ENCODE results near the gene C5AR1. TPM values are rescaled to one million over a fixed set of nuclear protein-coding genes. Genes with fewer than 3 reads are reported as not detected.
A peak's percentile ranks its signal among the peaks of the same experiment; 100 is the strongest.

Gene C5AR1
- total RNA-seq, 2 experiments from 2014 or later, result 4.4 to 5.8 TPM

DNA sequence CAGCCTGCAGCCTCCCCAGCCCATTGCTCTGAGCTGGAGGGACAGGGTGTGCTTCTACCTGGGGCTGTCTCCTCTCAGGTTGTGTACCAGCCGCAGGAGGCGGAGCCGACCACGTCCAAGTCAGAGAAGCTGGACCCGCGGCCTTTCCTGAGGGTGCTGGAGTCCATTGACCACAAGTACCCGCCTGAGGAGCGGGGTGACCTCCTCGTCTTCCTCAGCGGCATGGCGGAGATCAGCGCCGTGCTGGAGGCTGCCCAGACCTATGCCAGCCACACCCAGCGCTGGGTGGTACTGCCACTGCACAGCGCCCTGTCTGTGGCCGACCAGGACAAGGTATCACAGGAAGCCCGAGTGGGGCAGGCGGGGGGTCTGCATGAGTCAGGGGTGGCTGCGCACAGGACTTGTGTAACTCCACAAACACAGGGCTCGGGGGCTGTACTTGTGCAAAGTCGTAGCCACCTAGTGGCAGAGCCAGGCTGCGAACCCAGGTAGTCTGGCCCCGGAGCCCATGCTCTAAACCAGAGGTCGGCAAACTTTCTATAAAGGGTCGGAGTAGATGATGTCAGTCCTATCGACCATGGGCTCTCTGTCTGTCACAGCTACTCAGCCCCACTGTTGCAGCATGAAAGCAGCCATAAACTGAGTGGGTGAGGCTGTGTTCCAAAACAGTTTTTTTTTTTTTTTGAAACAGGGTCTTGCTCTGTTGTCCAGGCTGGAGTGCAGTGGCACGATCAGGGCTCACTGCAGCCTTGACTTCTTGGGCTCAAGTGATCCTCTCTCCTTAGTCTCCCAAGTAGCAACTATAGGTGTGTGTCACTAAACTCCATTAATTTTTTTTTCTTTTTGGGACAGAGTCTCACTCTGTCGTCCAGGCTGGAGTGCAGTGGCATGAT, 48.4 kb downstream of the C5AR1 start:
- Histone ChIP-seq H3K36me3 (ENCODE audit: insufficient read depth, low read length) (peaks cover 88% of the 10 kb centered on the region), H3K27me3 (ENCODE audit: control insufficient read depth in 1 of 2, insufficient read depth in 2 of 2, low read length in 2 of 2) (no peaks in the 10 kb centered on the region), H3K9me3 (ENCODE audit: control insufficient read depth in 1 of 2, insufficient read depth in 1 of 2, low read length in 2 of 2) (no peaks in the 10 kb centered on the region), H3K4me3 (ENCODE audit: low read length) (no peak overlapping the region), H3K27ac (ENCODE audit: low read depth in 1 of 2, low read length in 2 of 2) (no peak overlapping the region), H3K4me1 (ENCODE audit: insufficient read depth, low read length) (peaks cover 5% of the 10 kb centered on the region)
- H3K27me3 Mint-ChIP-seq, result no peaks in the 10 kb centered on the region
- intact Hi-C loops (cut with DNase I, micrococcal nuclease), result no loop called here
- no peak overlapping the region for H3K4me3 Mint-ChIP-seq
- TF ChIP-seq, protein P1, sequence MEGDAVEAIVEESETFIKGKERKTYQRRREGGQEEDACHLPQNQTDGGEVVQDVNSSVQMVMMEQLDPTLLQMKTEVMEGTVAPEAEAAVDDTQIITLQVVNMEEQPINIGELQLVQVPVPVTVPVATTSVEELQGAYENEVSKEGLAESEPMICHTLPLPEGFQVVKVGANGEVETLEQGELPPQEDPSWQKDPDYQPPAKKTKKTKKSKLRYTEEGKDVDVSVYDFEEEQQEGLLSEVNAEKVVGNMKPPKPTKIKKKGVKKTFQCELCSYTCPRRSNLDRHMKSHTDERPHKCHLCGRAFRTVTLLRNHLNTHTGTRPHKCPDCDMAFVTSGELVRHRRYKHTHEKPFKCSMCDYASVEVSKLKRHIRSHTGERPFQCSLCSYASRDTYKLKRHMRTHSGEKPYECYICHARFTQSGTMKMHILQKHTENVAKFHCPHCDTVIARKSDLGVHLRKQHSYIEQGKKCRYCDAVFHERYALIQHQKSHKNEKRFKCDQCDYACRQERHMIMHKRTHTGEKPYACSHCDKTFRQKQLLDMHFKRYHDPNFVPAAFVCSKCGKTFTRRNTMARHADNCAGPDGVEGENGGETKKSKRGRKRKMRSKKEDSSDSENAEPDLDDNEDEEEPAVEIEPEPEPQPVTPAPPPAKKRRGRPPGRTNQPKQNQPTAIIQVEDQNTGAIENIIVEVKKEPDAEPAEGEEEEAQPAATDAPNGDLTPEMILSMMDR (IDR thresholded peaks at IDR 0.05), result no peak
- peaks cover 6% of the 10 kb centered on the region for H3K4me1 Mint-ChIP-seq (ENCODE audit: low read depth)
- H3K27ac Mint-ChIP-seq, result no peak overlapping the region
- DNase-seq (peak in 1 of 14 experiments; percentile 30), ATAC-seq (ENCODE audit: poor library complexity) (no peak)
- ChIA-PET CTCF (no interaction called here), POLR2A (no interaction called here)
- no peaks in the 10 kb centered on the region for H3K9me3 Mint-ChIP-seq
- H3K36me3 Mint-ChIP-seq (ENCODE audit: low read depth), result peaks cover 87% of the 10 kb centered on the region

- Mint-ChIP-seq H3K9me3 (no peaks in the 10 kb centered on the region), H3K36me3 (ENCODE audit: low read depth) (peaks cover 90% of the 10 kb centered on the region), H3K27me3 (no peaks in the 10 kb centered on the region), H3K4me3 (no peak overlapping the region), H3K27ac (no peak overlapping the region), H3K4me1 (ENCODE audit: low read depth) (peaks cover 6% of the 10 kb centered on the region)
- ChIA-PET CTCF (no interaction called here), POLR2A (no interaction called here)
- TF ChIP-seq, protein P1 (IDR thresholded peaks at IDR 0.05), result no peak
- H3K9me3 ChIP-seq (ENCODE audit: control insufficient read depth in 1 of 2, insufficient read depth in 1 of 2, low read length in 2 of 2), result no peaks in the 10 kb centered on the region
- peaks cover 5% of the 10 kb centered on the region for H3K4me1 ChIP-seq (ENCODE audit: insufficient read depth, low read length)
- intact Hi-C loops (cut with DNase I, micrococcal nuclease), result no loop called here
- H3K27ac ChIP-seq (ENCODE audit: low read depth in 1 of 2, low read length in 2 of 2), result no peak overlapping the region
- H3K27me3 ChIP-seq (ENCODE audit: control insufficient read depth in 1 of 2, insufficient read depth in 2 of 2, low read length in 2 of 2), result no peaks in the 10 kb centered on the region
- no peak overlapping the region for H3K4me3 ChIP-seq (ENCODE audit: low read length)
- peaks cover 89% of the 10 kb centered on the region for H3K36me3 ChIP-seq (ENCODE audit: insufficient read depth, low read length)
- DNase-seq (no peak), ATAC-seq (ENCODE audit: poor library complexity) (no peak)
Measured at GRCh38 chr19:47358936-47359335, 49.3 kb downstream of the C5AR1 start.

GRCh38 chr19:47362321-47362720, 52.7 kb downstream of the C5AR1 start:
- Histone ChIP-seq H3K4me1 (ENCODE audit: insufficient read depth, low read length) (no peaks in the 10 kb centered on the region), H3K4me3 (ENCODE audit: low read length) (no peak overlapping the region), H3K27ac (ENCODE audit: low read depth in 1 of 2, low read length in 2 of 2) (no peak overlapping the region), H3K27me3 (ENCODE audit: control insufficient read depth in 1 of 2, insufficient read depth in 2 of 2, low read length in 2 of 2) (no peaks in the 10 kb centered on the region), H3K36me3 (ENCODE audit: insufficient read depth, low read length) (peaks cover 83% of the 10 kb centered on the region), H3K9me3 (ENCODE audit: control insufficient read depth in 1 of 2, insufficient read depth in 1 of 2, low read length in 2 of 2) (no peaks in the 10 kb centered on the region)
- TF ChIP-seq, protein P1 (IDR thresholded peaks at IDR 0.05), result no peak
- DNase-seq, result no peak
- Mint-ChIP-seq H3K4me3 (no peak overlapping the region), H3K9me3 (no peaks in the 10 kb centered on the region), H3K27me3 (no peaks in the 10 kb centered on the region), H3K4me1 (ENCODE audit: low read depth) (no peaks in the 10 kb centered on the region), H3K27ac (no peak overlapping the region), H3K36me3 (ENCODE audit: low read depth) (peaks cover 89% of the 10 kb centered on the region)
- ChIA-PET POLR2A (no interaction called here), CTCF (interaction anchor here (0.7 to 1.7 kb wide), 3 partner anchors 14 to 375 kb away, joined by 3 to 6 read pairs (median 5); no protein-coding TSS in a partner anchor)
- ATAC-seq (ENCODE audit: poor library complexity), result no peak
- intact Hi-C loops (cut with DNase I, micrococcal nuclease), result no loop called here
